ENCODE data around the gene FRMD6.

FRMD6 gene

GRCh38 chr14:51703787-51704186 is 52.1 kb downstream of the FRMD6 start:
- DNase-seq (ENCODE audit: low spot score) = no peak
- in situ Hi-C loops (cut with MboI; ENCODE audit: low pct_unique_long_range_greater_than_20kb, low sequenced_read_pairs, unreplicated experiment) = no loop called here
- no peak for TF ChIP-seq CTCF (IDR thresholded peaks at IDR 0.05; ENCODE audit: extremely low read depth, insufficient read depth, missing control alignments)

- in situ Hi-C loops (cut with MboI; ENCODE audit: low pct_unique_long_range_greater_than_20kb, low sequenced_read_pairs, unreplicated experiment) = no loop called here
- no peak for TF ChIP-seq CTCF (IDR thresholded peaks at IDR 0.05; ENCODE audit: extremely low read depth, insufficient read depth, missing control alignments)
- DNase-seq (ENCODE audit: low spot score) = no peak
These were observed 52.8 kb downstream of the FRMD6 start for GRCh38 chr14:51704545-51704944.

GRCh38 chr14:51707327-51707726 is 55.6 kb downstream of the FRMD6 start:
- no peak for TF ChIP-seq CTCF (IDR thresholded peaks at IDR 0.05; ENCODE audit: extremely low read depth, insufficient read depth, missing control alignments)
- in situ Hi-C loops (cut with MboI; ENCODE audit: low pct_unique_long_range_greater_than_20kb, low sequenced_read_pairs, unreplicated experiment) = no loop called here
- DNase-seq (ENCODE audit: low spot score) = no peak

- DNase-seq (ENCODE audit: low spot score) = no peak
These were observed 59.8 kb downstream of the FRMD6 start for GRCh38 chr14:51711505-51711904.

GRCh38 chr14:51715250-51715649 is 63.5 kb downstream of the FRMD6 start:
- no peak for TF ChIP-seq CTCF (IDR thresholded peaks at IDR 0.05; ENCODE audit: extremely low read depth, insufficient read depth, missing control alignments)
- no peak for DNase-seq (ENCODE audit: low spot score)
- in situ Hi-C loops (cut with MboI; ENCODE audit: low pct_unique_long_range_greater_than_20kb, low sequenced_read_pairs, unreplicated experiment) = no loop called here

More at GRCh38 chr14:51711505-51711904, 59.8 kb downstream of the FRMD6 start:
- no peak for TF ChIP-seq CTCF (IDR thresholded peaks at IDR 0.05; ENCODE audit: extremely low read depth, insufficient read depth, missing control alignments)
- in situ Hi-C loops (cut with MboI; ENCODE audit: low pct_unique_long_range_greater_than_20kb, low sequenced_read_pairs, unreplicated experiment) = no loop called here

GRCh38 chr14:51715742-51716141 is 64.0 kb downstream of the FRMD6 start:
- in situ Hi-C loops (cut with MboI; ENCODE audit: low pct_unique_long_range_greater_than_20kb, low sequenced_read_pairs, unreplicated experiment) = no loop called here
- no peak for TF ChIP-seq CTCF (IDR thresholded peaks at IDR 0.05; ENCODE audit: extremely low read depth, insufficient read depth, missing control alignments)
- DNase-seq (ENCODE audit: low spot score) = no peak

- TF ChIP-seq CTCF (IDR thresholded peaks at IDR 0.05; ENCODE audit: extremely low read depth, insufficient read depth, missing control alignments) = no peak
- in situ Hi-C loops (cut with MboI; ENCODE audit: low pct_unique_long_range_greater_than_20kb, low sequenced_read_pairs, unreplicated experiment) = no loop called here
- DNase-seq (ENCODE audit: low spot score) = no peak
These were observed 64.9 kb downstream of the FRMD6 start for GRCh38 chr14:51716610-51717009.

All from GM13977 (cell line).